ENCODE results near the gene ERC2. TPM values are rescaled to one million over a fixed set of nuclear protein-coding genes. Genes with fewer than 3 reads are reported as not detected.

Gene ERC2
- total and polyA plus RNA-seq, 2 donors (not counting 1 experiment from before 2014, with no cell fraction given), result 0.14 to 0.17 TPM

DNA sequence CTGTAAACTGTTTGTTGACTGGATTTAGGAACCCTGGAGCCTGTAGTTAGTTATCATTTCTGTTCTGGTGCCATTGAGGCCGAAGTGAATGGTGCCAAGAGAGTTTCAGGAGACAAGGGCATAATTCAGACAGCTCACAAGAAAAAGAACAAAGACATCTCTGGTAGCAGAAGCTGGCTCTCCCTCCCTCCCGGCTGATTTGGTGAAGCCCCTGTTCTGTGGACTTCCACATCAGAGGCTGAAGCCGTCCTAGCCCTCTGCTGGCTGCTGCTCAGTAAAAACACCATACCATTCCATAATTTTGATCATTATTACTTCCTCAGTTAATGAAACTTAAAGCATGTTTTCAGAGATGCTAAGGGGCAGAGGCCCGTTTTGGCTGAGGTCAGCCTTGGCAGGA is 599.9 kb downstream of the ERC2 start:
- DNase-seq (ENCODE audit: low read depth in 2 of 2), result no peak
- H3K36me3 ChIP-seq (ENCODE audit: control insufficient read depth, insufficient read depth, low read length), result no peaks in the 10 kb centered on the region
- H3K4me3 ChIP-seq (replicated peaks in 1 of 4; ENCODE audit: control extremely low read depth in 1 of 4, insufficient read depth in 1 of 4, low read depth in 3 of 4, low read length in 4 of 4), result no peak overlapping the region
- H4K20me1 ChIP-seq (ENCODE audit: control insufficient read depth, extremely low read depth, insufficient read depth, low read length), result no peaks in the 10 kb centered on the region
- H3K27ac ChIP-seq (ENCODE audit: insufficient read depth, low read length), result no peak overlapping the region
- no peaks in the 10 kb centered on the region for H3K79me2 ChIP-seq (ENCODE audit: control insufficient read depth, insufficient read depth, low read length)
- TF ChIP-seq EZH2 (IDR thresholded peaks at IDR 0.05; ENCODE audit: low read length, missing control alignments) (no peak), CTCF (conservative IDR thresholded peaks at IDR 0.05 in 1 of 2, IDR thresholded peaks at IDR 0.05 in 1 of 2; ENCODE audit: low read depth in 1 of 2, low read length in 2 of 2) (peak in 1 of 2 donors; percentile 22)
- no peak overlapping the region for H2AFZ ChIP-seq (ENCODE audit: low read length)
- H3K27me3 ChIP-seq (ENCODE audit: control insufficient read depth, insufficient read depth, low read length), result no peaks in the 10 kb centered on the region
- no peak overlapping the region for H3K4me2 ChIP-seq (ENCODE audit: extremely low read depth, insufficient read depth, low read length)
- H3K4me1 ChIP-seq (ENCODE audit: control insufficient read depth, extremely low read depth, insufficient read depth, low read length), result no peaks in the 10 kb centered on the region
- H3K9me3 ChIP-seq (ENCODE audit: control insufficient read depth, insufficient read depth, low read depth, low read length), result no peaks in the 10 kb centered on the region
- H3K9ac ChIP-seq (ENCODE audit: insufficient read depth, low read length), result no peak overlapping the region

- H4K20me1 ChIP-seq (ENCODE audit: control insufficient read depth, extremely low read depth, insufficient read depth, low read length), result no peaks in the 10 kb centered on the region
- no peaks in the 10 kb centered on the region for H3K36me3 ChIP-seq (ENCODE audit: control insufficient read depth, insufficient read depth, low read length)
- H3K79me2 ChIP-seq (ENCODE audit: control insufficient read depth, insufficient read depth, low read length), result no peaks in the 10 kb centered on the region
- no peaks in the 10 kb centered on the region for H3K9me3 ChIP-seq (ENCODE audit: control insufficient read depth, insufficient read depth, low read depth, low read length)
- H3K9ac ChIP-seq (ENCODE audit: insufficient read depth, low read length), result no peak overlapping the region
- TF ChIP-seq CTCF (conservative IDR thresholded peaks at IDR 0.05 in 1 of 2, IDR thresholded peaks at IDR 0.05 in 1 of 2; ENCODE audit: low read depth in 1 of 2, low read length in 2 of 2), result no peak
- TF ChIP-seq EZH2 (IDR thresholded peaks at IDR 0.05; ENCODE audit: low read length, missing control alignments), result no peak
- no peak overlapping the region for H3K4me3 ChIP-seq (replicated peaks in 1 of 4; ENCODE audit: control extremely low read depth in 1 of 4, insufficient read depth in 1 of 4, low read depth in 3 of 4, low read length in 4 of 4)
- no peaks in the 10 kb centered on the region for H3K4me1 ChIP-seq (ENCODE audit: control insufficient read depth, extremely low read depth, insufficient read depth, low read length)
- H3K27me3 ChIP-seq (ENCODE audit: control insufficient read depth, insufficient read depth, low read length), result no peaks in the 10 kb centered on the region
- no peak overlapping the region for H2AFZ ChIP-seq (ENCODE audit: low read length)
- H3K4me2 ChIP-seq (ENCODE audit: extremely low read depth, insufficient read depth, low read length), result no peak overlapping the region
- no peak overlapping the region for H3K27ac ChIP-seq (ENCODE audit: insufficient read depth, low read length)
- DNase-seq (ENCODE audit: low read depth in 2 of 2), result no peak
These were observed 605.2 kb downstream of the ERC2 start for GRCh38 chr3:55863028-55863427.

- H3K4me3 ChIP-seq (replicated peaks in 1 of 4; ENCODE audit: control extremely low read depth in 1 of 4, insufficient read depth in 1 of 4, low read depth in 3 of 4, low read length in 4 of 4), result no peak overlapping the region
- no peaks in the 10 kb centered on the region for H4K20me1 ChIP-seq (ENCODE audit: control insufficient read depth, extremely low read depth, insufficient read depth, low read length)
- no peaks in the 10 kb centered on the region for H3K27me3 ChIP-seq (ENCODE audit: control insufficient read depth, insufficient read depth, low read length)
- H2AFZ ChIP-seq (ENCODE audit: low read length), result no peak overlapping the region
- H3K9me3 ChIP-seq (ENCODE audit: control insufficient read depth, insufficient read depth, low read depth, low read length), result no peaks in the 10 kb centered on the region
- no peak for TF ChIP-seq CTCF (conservative IDR thresholded peaks at IDR 0.05 in 1 of 2, IDR thresholded peaks at IDR 0.05 in 1 of 2; ENCODE audit: low read depth in 1 of 2, low read length in 2 of 2)
- no peak for TF ChIP-seq EZH2 (IDR thresholded peaks at IDR 0.05; ENCODE audit: low read length, missing control alignments)
- no peak overlapping the region for H3K4me2 ChIP-seq (ENCODE audit: extremely low read depth, insufficient read depth, low read length)
- H3K27ac ChIP-seq (ENCODE audit: insufficient read depth, low read length), result no peak overlapping the region
- no peak overlapping the region for H3K9ac ChIP-seq (ENCODE audit: insufficient read depth, low read length)
- H3K79me2 ChIP-seq (ENCODE audit: control insufficient read depth, insufficient read depth, low read length), result no peaks in the 10 kb centered on the region
- peak; percentile 6 to 51 for DNase-seq (ENCODE audit: low read depth in 2 of 2)
- H3K4me1 ChIP-seq (ENCODE audit: control insufficient read depth, extremely low read depth, insufficient read depth, low read length), result no peaks in the 10 kb centered on the region
- no peaks in the 10 kb centered on the region for H3K36me3 ChIP-seq (ENCODE audit: control insufficient read depth, insufficient read depth, low read length)
These were observed 608.1 kb downstream of the ERC2 start for GRCh38 chr3:55860049-55860721.

Data from fibroblast of lung (primary cell).